Measurements from ENCODE around the gene POLR1E.

- TF ChIP-seq POLR2AphosphoS5 (IDR thresholded peaks at IDR 0.05; ENCODE audit: low read depth, low read length) (no peak), SIN3A (IDR thresholded peaks at IDR 0.05; ENCODE audit: low read depth) (no peak), JUND (IDR thresholded peaks at IDR 0.05) (no peak), CTCF (IDR thresholded peaks at IDR 0.05 in 2 of 3, conservative IDR thresholded peaks at IDR 0.05 in 1 of 3; ENCODE audit: borderline replicate concordance in 1 of 3, insufficient read depth in 1 of 3, low read depth in 2 of 3, low read length in 2 of 3) (no peak), EZH2phosphoT487 (IDR thresholded peaks at IDR 0.05; ENCODE audit: borderline replicate concordance) (no peak), EZH2 (IDR thresholded peaks at IDR 0.05) (no peak), POLR2A (IDR thresholded peaks at IDR 0.05; ENCODE audit: borderline replicate concordance, extremely low read depth, insufficient read depth, insufficient read length) (no peak), RAD21 (IDR thresholded peaks at IDR 0.05; ENCODE audit: low read depth) (no peak), ZFX (IDR thresholded peaks at IDR 0.05) (no peak), REST (IDR thresholded peaks at IDR 0.05; ENCODE audit: low read depth) (no peak), YY1 (IDR thresholded peaks at IDR 0.05; ENCODE audit: extremely low read depth, insufficient replicate concordance, low read depth, low read length) (no peak)
- TF ChIP-seq, protein P1, sequence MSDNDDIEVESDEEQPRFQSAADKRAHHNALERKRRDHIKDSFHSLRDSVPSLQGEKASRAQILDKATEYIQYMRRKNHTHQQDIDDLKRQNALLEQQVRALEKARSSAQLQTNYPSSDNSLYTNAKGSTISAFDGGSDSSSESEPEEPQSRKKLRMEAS (IDR thresholded peaks at IDR 0.05): no peak
- TF ChIP-seq, protein P2, sequence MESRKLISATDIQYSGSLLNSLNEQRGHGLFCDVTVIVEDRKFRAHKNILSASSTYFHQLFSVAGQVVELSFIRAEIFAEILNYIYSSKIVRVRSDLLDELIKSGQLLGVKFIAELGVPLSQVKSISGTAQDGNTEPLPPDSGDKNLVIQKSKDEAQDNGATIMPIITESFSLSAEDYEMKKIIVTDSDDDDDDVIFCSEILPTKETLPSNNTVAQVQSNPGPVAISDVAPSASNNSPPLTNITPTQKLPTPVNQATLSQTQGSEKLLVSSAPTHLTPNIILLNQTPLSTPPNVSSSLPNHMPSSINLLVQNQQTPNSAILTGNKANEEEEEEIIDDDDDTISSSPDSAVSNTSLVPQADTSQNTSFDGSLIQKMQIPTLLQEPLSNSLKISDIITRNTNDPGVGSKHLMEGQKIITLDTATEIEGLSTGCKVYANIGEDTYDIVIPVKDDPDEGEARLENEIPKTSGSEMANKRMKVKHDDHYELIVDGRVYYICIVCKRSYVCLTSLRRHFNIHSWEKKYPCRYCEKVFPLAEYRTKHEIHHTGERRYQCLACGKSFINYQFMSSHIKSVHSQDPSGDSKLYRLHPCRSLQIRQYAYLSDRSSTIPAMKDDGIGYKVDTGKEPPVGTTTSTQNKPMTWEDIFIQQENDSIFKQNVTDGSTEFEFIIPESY (IDR thresholded peaks at IDR 0.05; ENCODE audit: extremely low read depth, insufficient replicate concordance, low read length): no peak
Observed at GRCh38 chr9:37486616-37487548, 1.1 kb downstream of the POLR1E start.
